HG03025 (cell line): ENCODE results near the gene ZNF579.
"Not testable (repeated sequence)": the region's sequence is repeated elsewhere in the genome, so short reads cannot be mapped to it uniquely, and the experiment has no call there.

ENCODE experiments used
- ATAC-seq: cut with Tn5 transposase; IDR thresholded peaks from one replicate; pipeline ENCODE4 v1.9.1; 2021; ENCODE audit warnings: mild to moderate bottlenecking, moderate library complexity; ENCODE audit not compliant: unreplicated experiment, low FRiP score

ZNF579 gene

DNA sequence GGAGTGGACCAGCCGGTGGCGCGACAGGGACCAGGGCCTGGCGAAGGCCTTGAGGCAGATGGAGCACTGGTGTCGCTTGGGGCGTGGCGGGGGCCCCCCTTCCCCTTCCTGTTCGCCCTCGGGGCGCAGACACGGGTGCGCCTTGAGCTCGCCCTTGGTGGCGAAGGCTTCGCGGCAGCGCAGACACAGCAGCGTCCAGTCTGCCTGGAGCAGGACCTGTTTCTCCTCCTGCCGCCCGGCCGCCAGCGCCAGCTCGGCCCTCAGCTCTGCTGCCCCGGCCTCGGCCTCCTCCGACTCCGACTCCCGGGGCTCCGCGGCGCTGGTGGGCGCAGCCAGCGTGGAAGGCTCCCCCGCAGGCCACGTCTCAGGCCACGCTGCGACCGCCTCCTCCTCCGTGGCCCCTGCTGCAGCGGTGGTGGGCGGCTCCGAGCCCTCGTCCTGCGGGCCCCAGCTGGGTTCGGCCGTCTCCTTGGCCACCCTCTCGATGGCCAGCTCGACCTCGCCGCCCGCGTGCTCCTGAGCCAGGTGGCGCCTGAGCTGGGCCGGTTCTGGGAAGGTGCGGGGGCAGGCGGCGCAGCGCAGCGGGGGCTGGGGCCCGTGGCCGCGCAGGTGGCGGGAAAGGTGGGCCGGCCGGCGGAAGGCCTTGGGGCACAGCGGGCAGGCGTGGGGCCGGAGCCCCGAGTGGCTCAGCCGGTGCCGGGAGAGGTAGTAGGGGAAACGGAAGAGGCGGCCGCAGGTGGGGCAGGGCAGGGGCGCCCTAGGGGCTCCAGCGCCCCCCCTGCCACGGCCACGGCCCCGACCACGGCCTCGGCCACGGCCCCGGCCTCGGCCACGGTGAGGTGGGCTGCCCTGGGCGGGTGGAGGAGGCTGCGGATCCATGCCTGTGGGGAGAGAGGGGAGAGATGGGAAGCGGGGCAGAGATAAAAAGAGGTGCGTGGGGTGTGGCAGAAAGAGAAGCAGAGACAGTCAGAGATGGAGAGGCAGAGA is 1.6 kb downstream of the ZNF579 start:
- ATAC-seq = no peak

DNA sequence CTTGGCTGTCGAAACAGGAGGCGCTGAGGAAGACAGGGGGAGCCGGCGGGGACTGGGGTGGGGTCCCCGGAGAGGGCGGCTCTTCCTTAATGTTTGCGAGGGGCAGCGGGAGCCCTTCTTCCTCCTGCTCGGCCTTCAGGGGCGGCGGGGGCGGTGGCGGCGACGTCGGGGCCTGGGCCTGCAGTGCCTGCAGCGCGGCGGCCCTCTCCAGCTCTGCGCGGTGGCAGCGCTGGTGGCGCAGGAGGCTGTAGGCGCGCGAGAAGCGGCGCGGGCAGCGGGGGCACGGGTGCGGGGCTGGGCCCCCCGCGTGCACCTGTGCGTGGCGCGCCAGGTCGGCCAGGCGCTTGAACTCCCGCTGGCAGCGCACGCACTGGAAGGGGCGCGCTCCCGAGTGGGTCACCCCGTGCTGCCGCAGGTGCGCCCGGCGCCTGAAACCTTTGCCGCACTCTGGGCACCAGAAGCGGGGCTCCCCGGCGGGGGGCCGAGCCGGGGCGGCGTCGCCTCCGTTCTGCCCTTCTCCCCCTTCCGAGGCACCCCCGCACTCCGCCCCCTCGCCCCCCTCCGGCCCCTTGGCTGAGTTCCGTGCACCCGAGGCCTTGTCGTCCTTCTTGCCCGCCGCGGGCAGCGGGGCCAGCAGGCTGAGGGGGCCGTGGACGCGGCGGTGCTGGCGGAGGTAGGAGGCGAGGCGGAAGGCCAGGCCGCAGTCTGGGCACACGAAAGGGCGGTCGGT is 2.5 kb downstream of the ZNF579 start:
- ATAC-seq = no peak

DNA sequence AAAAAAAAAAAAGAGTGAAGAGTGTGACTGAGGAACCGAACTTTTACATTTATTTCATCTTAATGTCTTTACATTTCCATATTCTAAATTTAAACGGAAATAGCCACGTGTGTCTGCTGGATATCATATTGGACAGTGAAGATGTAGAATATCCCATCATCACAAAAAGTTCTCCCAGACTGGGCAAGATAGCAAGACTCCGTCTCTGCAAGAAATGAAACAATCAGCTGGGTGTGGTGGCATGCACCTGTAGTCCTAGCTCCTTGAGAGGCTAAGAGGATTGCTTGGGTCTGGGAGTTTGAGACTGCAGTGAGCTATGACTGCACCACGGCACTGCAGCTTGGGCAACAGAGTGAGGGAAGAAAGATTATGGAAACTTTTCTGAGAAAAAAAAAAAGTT is 3.9 kb downstream of the ZNF579 start:
- ATAC-seq = no peak

- ATAC-seq = not testable (repeated sequence)
Measured at GRCh38 chr19:55573929-55574328, 6.7 kb downstream of the ZNF579 start.

DNA sequence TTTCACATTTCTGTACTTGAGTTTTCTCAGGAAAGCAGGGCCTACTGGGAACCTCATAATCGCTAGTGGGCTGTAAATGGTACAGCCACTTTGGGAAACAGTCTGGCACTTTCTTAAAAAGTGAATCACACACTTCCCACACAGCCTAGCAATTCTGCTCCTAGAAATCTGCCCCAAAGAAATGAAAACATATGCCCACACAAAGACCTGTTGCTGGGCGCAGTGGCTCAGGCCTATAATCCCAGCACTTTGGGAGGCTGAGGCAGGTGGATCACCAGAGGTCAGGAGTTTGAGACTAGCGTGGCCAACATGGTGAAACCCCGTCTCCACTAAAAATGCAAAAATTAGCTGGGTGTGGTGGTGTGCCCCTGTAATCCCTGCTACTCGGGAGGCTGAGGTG is 11.2 kb downstream of the ZNF579 start:
- not testable (repeated sequence) for ATAC-seq

- no peak for ATAC-seq
Measured at GRCh38 chr19:55567708-55568328, 12.8 kb downstream of the ZNF579 start.

GRCh38 chr19:55566823-55567222 is 13.8 kb downstream of the ZNF579 start:
- ATAC-seq = no peak

GRCh38 chr19:55563261-55563690 is 17.4 kb downstream of the ZNF579 start:
- no peak for ATAC-seq

GRCh38 chr19:55559684-55560083 is 21.0 kb downstream of the ZNF579 start:
- ATAC-seq = no peak

- ATAC-seq = no peak
Measured at GRCh38 chr19:55554741-55555152, 25.9 kb downstream of the ZNF579 start.

- no peak for ATAC-seq
Measured at GRCh38 chr19:55554302-55554701, 26.3 kb downstream of the ZNF579 start.

DNA sequence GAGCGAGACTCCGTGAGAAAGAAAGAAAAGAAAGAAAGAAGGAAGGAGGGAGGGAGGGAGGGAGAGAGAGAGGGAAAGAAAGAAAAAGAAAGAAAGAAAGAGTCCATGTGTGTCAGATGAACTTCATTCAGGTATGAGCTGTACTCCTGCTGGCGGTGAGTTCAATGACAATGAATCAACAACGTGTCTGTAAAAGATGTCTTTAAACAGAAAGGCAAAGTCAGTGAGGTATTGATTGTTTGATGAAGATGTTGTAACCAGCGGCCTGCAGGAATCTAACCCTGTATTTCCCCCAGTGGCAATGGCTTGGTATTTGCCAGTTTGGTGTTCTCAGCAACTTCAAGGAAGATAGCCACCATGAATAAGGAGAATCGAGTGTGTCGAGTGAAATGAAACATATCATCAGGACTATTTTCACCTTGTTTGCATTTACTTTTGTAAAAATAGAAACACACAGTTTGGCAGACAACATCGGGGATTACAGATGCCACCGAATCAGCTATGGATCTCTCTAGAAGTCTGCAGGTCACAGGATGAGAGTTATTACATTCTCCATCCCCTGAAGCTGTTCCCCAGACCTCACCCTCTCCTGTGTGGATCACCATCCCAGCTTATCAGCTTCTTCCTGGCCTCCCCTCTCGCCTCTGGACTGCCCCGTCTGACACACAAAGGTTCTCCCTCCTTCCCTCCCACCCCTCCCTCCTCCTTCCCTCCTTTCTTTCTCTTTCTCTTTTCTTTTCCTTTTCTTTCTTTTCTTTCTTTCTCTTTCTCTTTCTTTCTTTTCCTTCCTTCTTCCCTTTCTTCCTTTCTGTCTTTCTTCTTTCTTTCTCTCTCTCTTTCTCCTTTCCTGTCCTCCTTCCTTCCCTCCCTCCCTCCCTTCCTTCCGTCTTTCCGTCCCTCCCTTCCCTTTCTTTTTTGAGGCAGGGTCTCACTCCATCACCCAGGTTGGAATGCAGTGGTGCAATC is 27.1 kb downstream of the ZNF579 start:
- ATAC-seq = no peak

GRCh38 chr19:55552620-55553019 is 28.0 kb downstream of the ZNF579 start:
- no peak for ATAC-seq

DNA sequence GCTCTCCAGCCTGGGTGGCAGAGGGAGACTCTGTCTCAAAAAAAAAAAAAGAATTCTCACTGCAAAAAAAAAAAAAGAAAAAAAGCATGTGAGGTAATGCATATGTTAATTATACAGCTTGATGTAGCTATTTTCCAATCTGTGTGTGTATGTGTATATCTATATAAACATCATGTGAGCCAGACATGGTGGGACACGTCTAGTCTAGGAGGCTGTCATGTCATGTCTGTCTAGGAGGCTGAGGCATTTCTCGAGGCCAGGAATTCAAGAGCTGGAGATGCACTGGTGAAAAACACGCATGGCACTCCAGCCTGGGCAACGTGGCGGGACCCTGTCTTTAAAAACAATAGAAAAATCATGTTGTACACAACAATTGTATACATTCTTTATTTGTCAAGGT is 28.4 kb downstream of the ZNF579 start:
- no peak for ATAC-seq

GRCh38 chr19:55550321-55550650 is 30.4 kb downstream of the ZNF579 start:
- no peak for ATAC-seq

GRCh38 chr19:55549500-55550320 is 30.9 kb downstream of the ZNF579 start:
- no peak for ATAC-seq

- ATAC-seq = no peak
Measured at GRCh38 chr19:55546822-55547614, 33.6 kb downstream of the ZNF579 start.

DNA sequence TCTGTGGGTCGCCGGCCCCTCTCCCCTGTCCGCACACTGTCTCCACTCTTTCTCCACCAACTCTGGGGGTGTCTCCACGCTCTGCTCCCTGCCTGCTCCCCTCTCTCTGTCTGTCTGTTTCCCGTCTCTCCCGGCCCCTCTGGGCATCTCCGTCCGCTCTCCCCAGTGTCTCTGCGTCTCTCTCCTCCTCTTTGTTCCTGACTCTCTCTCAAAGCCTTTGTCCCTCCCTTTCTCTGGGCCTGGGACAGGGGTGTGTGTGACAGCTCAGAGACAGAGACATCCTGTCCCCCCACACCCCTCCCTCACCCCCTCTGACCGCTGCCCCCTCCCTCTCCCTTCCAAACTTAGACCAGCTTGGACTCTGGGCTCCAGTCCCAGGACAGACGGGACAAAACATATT is 34.6 kb downstream of the ZNF579 start:
- no peak for ATAC-seq
